ENCODE data around the gene GABBR2. TPM values are rescaled to one million over a fixed set of nuclear protein-coding genes. Genes with fewer than 3 reads are reported as not detected.

Gene GABBR2
- total RNA-seq, 4 donors from 2014 or later = 0.32 to 1.7 TPM; not detected in 2

- Histone ChIP-seq H3K27me3 (no peaks in the 10 kb centered on the region), H3K4me1 (no peaks in the 10 kb centered on the region), H3K27ac (no peak overlapping the region), H3K4me3 (no peak overlapping the region), H3K36me3 (no peaks in the 10 kb centered on the region), H3K9me3 (no peaks in the 10 kb centered on the region)
- 100% methylated on average over 3 of the region's 3 CpGs for whole genome bisulfite sequencing
- DNase-seq (ENCODE audit: low spot score in 2 of 2) = no peak
- no peak for TF ChIP-seq CTCF (IDR thresholded peaks at IDR 0.05)
- TF ChIP-seq POLR2A (IDR thresholded peaks at IDR 0.05) = no peak
- TF ChIP-seq POLR2AphosphoS5 (IDR thresholded peaks at IDR 0.05) = no peak
- TF ChIP-seq EP300 (IDR thresholded peaks at IDR 0.05) = no peak
Observed at GRCh38 chr9:98652302-98652701, 56.4 kb downstream of the GABBR2 start.

DNA sequence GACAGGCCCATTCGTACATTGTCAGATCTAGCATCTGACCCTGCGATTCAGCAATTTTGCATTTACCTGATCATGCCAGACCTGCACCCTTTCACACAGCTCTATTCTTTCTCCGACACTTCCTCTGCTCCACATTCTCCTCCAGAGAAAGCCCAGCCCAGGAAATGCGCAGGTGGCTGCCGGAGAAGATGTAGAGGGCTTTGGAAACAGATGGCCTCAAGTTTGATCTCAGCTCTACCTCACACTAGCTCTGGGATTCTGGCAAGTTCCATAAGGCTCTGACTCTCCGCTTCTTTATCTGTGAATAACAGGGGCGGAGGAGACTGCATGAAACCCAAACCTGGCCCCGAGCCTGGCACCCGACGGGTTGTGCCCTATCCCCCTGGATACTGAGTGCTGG, 61.5 kb downstream of the GABBR2 start:
- Histone ChIP-seq H3K4me1 (no peaks in the 10 kb centered on the region), H3K36me3 (no peaks in the 10 kb centered on the region), H3K27ac (no peak overlapping the region), H3K27me3 (peaks cover 4% of the 10 kb centered on the region), H3K9me3 (no peaks in the 10 kb centered on the region), H3K4me3 (no peak overlapping the region)
- DNase-seq (ENCODE audit: low spot score in 2 of 2) = no peak
- TF ChIP-seq POLR2A (IDR thresholded peaks at IDR 0.05) (no peak), EP300 (IDR thresholded peaks at IDR 0.05) (no peak), POLR2AphosphoS5 (IDR thresholded peaks at IDR 0.05) (no peak), CTCF (IDR thresholded peaks at IDR 0.05) (no peak)
- 86% methylated on average over 10 of the region's 10 CpGs for WGBS

DNA sequence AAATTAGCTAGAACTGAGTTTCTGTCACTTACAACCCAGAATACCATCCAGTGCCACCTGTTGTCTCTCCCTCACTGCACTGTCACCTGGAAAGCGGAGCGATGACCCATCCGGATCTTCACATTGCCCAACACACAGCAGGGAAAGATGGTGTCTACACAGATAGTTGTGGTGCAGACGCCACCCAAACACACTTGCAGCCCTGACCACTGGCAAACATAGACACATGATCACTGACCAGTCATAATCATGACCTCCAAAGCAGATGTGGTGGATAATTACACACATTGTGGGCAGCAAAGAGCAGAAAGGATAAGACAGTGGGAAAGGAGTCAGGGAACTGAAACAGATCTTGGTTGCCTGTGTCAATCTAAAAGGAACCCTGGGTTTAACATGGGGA, 64.7 kb downstream of the GABBR2 start:
- WGBS = 96% methylated on average over 3 of the region's 4 CpGs
- Histone ChIP-seq H3K9me3 (no peaks in the 10 kb centered on the region), H3K4me3 (no peak overlapping the region), H3K27me3 (peaks cover 6% of the 10 kb centered on the region), H3K4me1 (no peaks in the 10 kb centered on the region), H3K27ac (no peak overlapping the region), H3K36me3 (no peaks in the 10 kb centered on the region)
- no peak for DNase-seq (ENCODE audit: low spot score in 2 of 2)
- TF ChIP-seq EP300 (IDR thresholded peaks at IDR 0.05) (no peak), POLR2AphosphoS5 (IDR thresholded peaks at IDR 0.05) (no peak), POLR2A (IDR thresholded peaks at IDR 0.05) (no peak), CTCF (IDR thresholded peaks at IDR 0.05) (no peak)

GRCh38 chr9:98642661-98643312, 65.9 kb downstream of the GABBR2 start:
- TF ChIP-seq CTCF (IDR thresholded peaks at IDR 0.05) (no peak), EP300 (IDR thresholded peaks at IDR 0.05) (no peak), POLR2A (IDR thresholded peaks at IDR 0.05) (no peak), POLR2AphosphoS5 (IDR thresholded peaks at IDR 0.05) (no peak)
- no peak overlapping the region for H3K4me3 ChIP-seq
- H3K4me1 ChIP-seq = no peaks in the 10 kb centered on the region

GRCh38 chr9:98641695-98642094, 67.0 kb downstream of the GABBR2 start:
- no peak for DNase-seq (ENCODE audit: low spot score in 2 of 2)
- Histone ChIP-seq H3K4me3 (no peak overlapping the region), H3K4me1 (no peaks in the 10 kb centered on the region), H3K27me3 (peaks cover 6% of the 10 kb centered on the region), H3K27ac (no peak overlapping the region), H3K9me3 (no peaks in the 10 kb centered on the region), H3K36me3 (no peaks in the 10 kb centered on the region)
- no peak for TF ChIP-seq CTCF (IDR thresholded peaks at IDR 0.05)
- no peak for TF ChIP-seq POLR2A (IDR thresholded peaks at IDR 0.05)
- TF ChIP-seq POLR2AphosphoS5 (IDR thresholded peaks at IDR 0.05) = no peak
- WGBS = 71% methylated on average over 10 of the region's 10 CpGs

More at GRCh38 chr9:98642661-98643312, 65.9 kb downstream of the GABBR2 start:
- WGBS = 70% methylated on average over 10 of the region's 10 CpGs
- Histone ChIP-seq H3K9me3 (no peaks in the 10 kb centered on the region), H3K27ac (no peak overlapping the region), H3K27me3 (peaks cover 6% of the 10 kb centered on the region), H3K36me3 (no peaks in the 10 kb centered on the region)
- no peak for DNase-seq (ENCODE audit: low spot score in 2 of 2)

Measured in suprapubic skin (tissue), 4 donors.